Fibroblast of lung (primary cell): ENCODE results near the gene TBX19. TPM values are rescaled to one million over a fixed set of nuclear protein-coding genes. Genes with fewer than 3 reads are reported as not detected.
A peak's percentile ranks its signal among the peaks of the same experiment; 100 is the strongest.

ENCODE experiments used
- DNase-seq, 2 donors: peaks; one replicate each; pipeline versions ENCODE4 v3.0.0 to v3.0.0-alpha.2; 2010; ENCODE audit warnings: low read depth in 2 of 2
- H2AFZ ChIP-seq: 2 replicates; pipeline ENCODE4 v1.5.1; 2012; ENCODE audit warnings: low read length, control low read depth, inconsistent platforms
- H3K27ac ChIP-seq: 2 replicates; pipeline ENCODE4 v1.5.1; 2011; ENCODE audit warnings: low read length, control low read depth; ENCODE audit not compliant: insufficient read depth
- H3K27me3 ChIP-seq: 2 replicates; pipeline ENCODE4 v1.5.1; 2011; ENCODE audit warnings: mild to moderate bottlenecking, low read length; ENCODE audit not compliant: control insufficient read depth, insufficient read depth
- H3K36me3 ChIP-seq: 2 replicates; pipeline ENCODE4 v1.5.1; 2011; ENCODE audit warnings: low read length; ENCODE audit not compliant: control insufficient read depth, insufficient read depth
- H3K4me1 ChIP-seq: 2 replicates; pipeline ENCODE4 v1.5.1; 2011; ENCODE audit warnings: low read length; ENCODE audit not compliant: control insufficient read depth, insufficient read depth; ENCODE audit errors: extremely low read depth
- H3K4me2 ChIP-seq: 2 replicates; pipeline ENCODE4 v1.5.1; 2011; ENCODE audit warnings: low read length, control low read depth; ENCODE audit not compliant: insufficient read depth; ENCODE audit errors: extremely low read depth
- H3K4me3 ChIP-seq, 4 experiments: fragments of 200-600 bp in 1 of 4; sonication (generic) in 1 of 4; replicated peaks in 1 of 4; 2 replicates each; pipeline ENCODE4 v1.5.1; 2011 to 2016; ENCODE audit warnings: low read length in 4 of 4, low read depth in 3 of 4, mild to moderate bottlenecking in 3 of 4, control low read depth in 2 of 4, inconsistent platforms in 1 of 4, mixed read lengths in 1 of 4; ENCODE audit not compliant: insufficient read depth in 1 of 4; ENCODE audit errors: control extremely low read depth in 1 of 4
- H3K79me2 ChIP-seq: 2 replicates; pipeline ENCODE4 v1.5.1; 2012; ENCODE audit warnings: mild to moderate bottlenecking, low read length, inconsistent platforms; ENCODE audit not compliant: control insufficient read depth, insufficient read depth
- H3K9ac ChIP-seq: 2 replicates; pipeline ENCODE4 v1.5.1; 2011; ENCODE audit warnings: mild to moderate bottlenecking, low read length, control low read depth; ENCODE audit not compliant: insufficient read depth
- H3K9me3 ChIP-seq: 2 replicates; pipeline ENCODE4 v1.5.1; 2012; ENCODE audit warnings: low read depth, low read length; ENCODE audit not compliant: control insufficient read depth, insufficient read depth
- H4K20me1 ChIP-seq: 2 replicates; pipeline ENCODE4 v1.5.1; 2011; ENCODE audit warnings: low read length; ENCODE audit not compliant: control insufficient read depth, insufficient read depth; ENCODE audit errors: extremely low read depth
- CTCF ChIP-seq, 2 donors: IDR thresholded peaks in 1 of 2; conservative IDR thresholded peaks in 1 of 2; 1 replicate in 1 of 2; 2 replicates in 1 of 2; pipeline ENCODE4 v1.5.1; 2011 to 2012; ENCODE audit warnings: low read length in 2 of 2, control low read depth in 1 of 2, inconsistent platforms in 1 of 2, low read depth in 1 of 2, mild to moderate bottlenecking in 1 of 2
- EZH2 ChIP-seq: IDR thresholded peaks from 2 replicates; pipeline ENCODE4 v1.5.1; 2012; ENCODE audit warnings: low read length, control low read depth, mild to moderate bottlenecking; ENCODE audit errors: missing control alignments
- polyA plus RNA-seq, 2 donors: library from polyadenylated mRNA; depleted of rRNA in 1 of 2; stranded (reverse) in 1 of 2; unstranded in 1 of 2; fragments of >200 nt; gene quantifications; 2 replicates each; pipeline ENCODE4 v1.2.1, GENCODE V29; 2011 to 2012; ENCODE audit warnings: missing spikeins in 1 of 2
- total RNA-seq: library from RNA; depleted of rRNA; stranded (reverse); fragments of >200 nt; gene quantifications from 2 replicates; pipeline ENCODE4 v1.2.1, GENCODE V29; 2014

TBX19 gene
- total and polyA plus RNA-seq, 2 donors (not counting 1 experiment from before 2014, with no cell fraction given), result 0.94 to 1.2 TPM

- Histone ChIP-seq H3K27me3 (no peaks in the 10 kb centered on the region), H3K36me3 (no peaks in the 10 kb centered on the region), H3K79me2 (no peaks in the 10 kb centered on the region), H3K9ac (no peak overlapping the region), H3K27ac (no peak overlapping the region), H3K4me2 (no peak overlapping the region), H3K9me3 (no peaks in the 10 kb centered on the region), H3K4me1 (no peaks in the 10 kb centered on the region), H3K4me3 (no peak overlapping the region), H4K20me1 (no peaks in the 10 kb centered on the region), H2AFZ (no peak overlapping the region)
- no peak for TF ChIP-seq EZH2
- no peak for DNase-seq
Measured at GRCh38 chr1:168291222-168291837, 10.7 kb downstream of the TBX19 start.

DNA sequence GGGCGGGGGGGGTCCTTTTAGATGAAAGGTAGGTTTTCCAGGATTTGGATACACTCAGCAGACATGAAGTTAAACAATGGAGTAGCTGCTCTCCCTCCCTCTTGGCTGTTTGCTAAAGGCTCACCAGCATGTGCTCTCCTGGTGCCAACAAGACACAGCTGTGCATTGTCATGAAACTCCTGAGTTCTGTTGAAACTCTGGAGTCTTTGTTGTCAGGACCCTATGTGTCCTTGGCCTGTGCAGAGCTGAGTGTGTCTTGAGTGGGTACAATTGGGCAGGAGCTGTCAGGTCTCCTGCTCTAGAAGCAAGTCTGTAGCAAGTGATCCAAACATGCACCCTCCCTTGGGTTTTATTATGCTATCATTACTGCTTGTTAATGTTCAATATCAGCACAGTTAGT is 12.7 kb downstream of the TBX19 start:
- no peaks in the 10 kb centered on the region for H3K36me3 ChIP-seq
- DNase-seq, result peak in 1 of 2 donors; percentile 41
- no peak overlapping the region for H3K4me3 ChIP-seq
- no peaks in the 10 kb centered on the region for H3K79me2 ChIP-seq
- no peaks in the 10 kb centered on the region for H3K4me1 ChIP-seq
- H3K27ac ChIP-seq, result no peak overlapping the region
- H4K20me1 ChIP-seq, result no peaks in the 10 kb centered on the region
- no peaks in the 10 kb centered on the region for H3K27me3 ChIP-seq
- no peak for TF ChIP-seq CTCF (conservative IDR thresholded peaks at IDR 0.05 in 1 of 2, IDR thresholded peaks at IDR 0.05 in 1 of 2; ENCODE audit: low read depth in 1 of 2, low read length in 2 of 2)
- TF ChIP-seq EZH2, result no peak
- no peaks in the 10 kb centered on the region for H3K9me3 ChIP-seq
- H3K9ac ChIP-seq, result no peak overlapping the region
- no peak overlapping the region for H3K4me2 ChIP-seq
- no peak overlapping the region for H2AFZ ChIP-seq

DNA sequence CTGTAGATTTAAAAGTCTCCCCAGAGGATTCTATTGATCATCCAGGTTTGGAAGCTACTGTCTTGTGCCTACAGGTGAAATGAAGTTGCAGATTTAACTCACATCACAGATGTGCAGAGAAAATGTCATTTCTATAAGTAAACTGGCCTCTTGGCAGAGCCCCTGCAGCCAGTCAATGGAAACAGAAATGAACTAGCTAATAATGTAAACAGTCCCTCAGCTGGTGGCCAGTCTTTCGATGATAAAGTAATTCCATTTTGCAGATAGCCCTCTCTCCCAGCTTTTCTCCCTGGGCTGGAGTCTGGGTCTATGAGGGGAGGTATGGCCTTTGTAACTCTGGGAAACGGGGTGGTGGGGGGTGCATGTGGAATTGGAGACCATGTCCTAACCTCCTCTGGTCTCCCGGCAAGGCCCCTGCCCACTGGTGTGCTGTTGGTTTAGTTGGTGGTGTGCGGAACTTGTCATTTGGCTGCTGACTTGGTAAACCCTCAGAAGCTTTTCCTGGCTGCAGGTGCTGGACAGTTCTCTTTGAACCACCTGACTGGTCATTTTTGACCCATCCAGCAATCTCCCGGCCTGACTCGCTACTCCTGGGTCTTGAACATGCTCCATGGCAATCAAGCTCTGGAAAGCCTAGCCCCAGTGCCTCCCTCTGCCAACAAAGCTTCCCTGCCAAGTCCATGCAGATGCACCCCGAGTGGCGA is 14.9 kb downstream of the TBX19 start:
- Histone ChIP-seq H4K20me1 (no peaks in the 10 kb centered on the region), H3K79me2 (no peaks in the 10 kb centered on the region), H2AFZ (no peak overlapping the region), H3K27me3 (no peaks in the 10 kb centered on the region), H3K4me2 (no peak overlapping the region), H3K9ac (no peak overlapping the region), H3K4me1 (no peaks in the 10 kb centered on the region), H3K36me3 (no peaks in the 10 kb centered on the region), H3K4me3 (no peak overlapping the region), H3K27ac (no peak overlapping the region), H3K9me3 (no peaks in the 10 kb centered on the region)
- DNase-seq, result no peak
- TF ChIP-seq CTCF (conservative IDR thresholded peaks at IDR 0.05 in 1 of 2, IDR thresholded peaks at IDR 0.05 in 1 of 2; ENCODE audit: low read depth in 1 of 2, low read length in 2 of 2) (no peak), EZH2 (no peak)
